HCT116 (cell line): ENCODE results near the gene NUP153. TPM values are rescaled to one million over a fixed set of nuclear protein-coding genes. Genes with fewer than 3 reads are reported as not detected.

Source experiments
- ATAC-seq: fragments of 200-7000 bp; cut with Tn5 transposase; 2 replicates; pipeline ENCODE4 v1.9.1; 2020; ENCODE audit warnings: mild to moderate bottlenecking, moderate library complexity
- BruUV-seq: library from RNA; stranded (reverse); fragments of 400-500 nt; replicated peaks from 2 replicates; lab custom pipeline; 2021; lab: Mats Ljungman, UMichigan
- CTCF ChIA-PET: fragments of 300-600 bp; sonication (Branson Sonifier 250); formaldehyde crosslinking; loops from one replicate; lab custom pipeline; 2021; ENCODE audit warnings: antibody characterized with exemption; lab: Charles Lee
- POLR2A ChIA-PET: fragments of 300-600, 350-600 bp; sonication (Branson Sonifier 250); formaldehyde crosslinking; loops from one replicate; lab custom pipeline; 2021; ENCODE audit warnings: antibody characterized with exemption; lab: Charles Lee
- RAD21 ChIA-PET, 2 experiments: fragments of 300-600 bp; sonication (Branson Sonifier 250); formaldehyde crosslinking; loops; one replicate each; lab custom pipeline; 2023; ENCODE audit warnings: low total read pairs in 2 of 2; ENCODE audit not compliant: uncharacterized antibody in 2 of 2, unreplicated experiment in 2 of 2, low non-redundant PET in 1 of 2; lab: Charles Lee
- DNase-seq: peaks from one replicate; pipeline ENCODE4 v3.0.0-alpha.2; 2010; ENCODE audit warnings: low read depth, low spot score
- H2AFZ ChIP-seq: fragments of 200-600 bp; shearing (Covaris generic), sonication (generic); 2 replicates; pipeline ENCODE4 v1.6.1; 2017; ENCODE audit warnings: low read depth, mixed run types, mixed read lengths, antibody characterized with exemption, low read length; ENCODE audit not compliant: poor library complexity, severe bottlenecking
- H3K27ac ChIP-seq: 2 replicates; pipeline ENCODE4 v1.5.1; 2012; ENCODE audit warnings: low read depth, low read length
- H3K27me3 ChIP-seq: fragments of 200-600 bp; sonication (generic); 2 replicates; pipeline ENCODE4 v1.6.1; 2016; ENCODE audit warnings: mixed run types, low read length, mixed read lengths; ENCODE audit not compliant: insufficient read depth
- H3K36me3 ChIP-seq, 2 experiments: fragments of 200-500 bp in 1 of 2; fragments of 200-600 bp in 1 of 2; sonication (Bioruptor generic) in 1 of 2; sonication (generic) in 1 of 2; 2 replicates each; pipeline versions ENCODE4 v1.5.1 to v1.6.1; 2014 to 2016; ENCODE audit warnings: low read length in 2 of 2, inconsistent platforms in 1 of 2, mixed read lengths in 1 of 2, mixed run types in 1 of 2; ENCODE audit not compliant: insufficient read depth in 2 of 2, control insufficient read depth in 1 of 2
- H3K4me1 ChIP-seq, 2 experiments: fragments of 200-600 bp in 1 of 2; sonication (generic) in 1 of 2; 2 replicates each; pipeline versions ENCODE4 v1.5.1 to v1.6.1; 2012 to 2017; ENCODE audit warnings: low read length in 2 of 2, inconsistent platforms in 1 of 2, mild to moderate bottlenecking in 1 of 2, mixed read lengths in 1 of 2, mixed run types in 1 of 2, moderate library complexity in 1 of 2; ENCODE audit not compliant: insufficient read depth in 2 of 2, control insufficient read depth in 1 of 2
- H3K4me2 ChIP-seq: fragments of 200-600 bp; sonication (generic); 2 replicates; pipeline ENCODE4 v1.6.1; 2017; ENCODE audit warnings: mixed run types, low read length, mixed read lengths
- H3K4me3 ChIP-seq, 2 experiments: fragments of 200-600 bp in 1 of 2; sonication (generic) in 1 of 2; replicated peaks in 1 of 2; 2 replicates each; pipeline ENCODE4 v1.5.1; 2011 to 2016; ENCODE audit warnings: low read length in 2 of 2, control low read depth in 1 of 2, low read depth in 1 of 2, mild to moderate bottlenecking in 1 of 2, mixed read lengths in 1 of 2, mixed run types in 1 of 2
- H3K79me2 ChIP-seq: fragments of 200-600 bp; sonication (generic); 2 replicates; pipeline ENCODE4 v1.6.1; 2017; ENCODE audit warnings: mild to moderate bottlenecking, mixed run types, low read length, moderate library complexity, mixed read lengths; ENCODE audit not compliant: insufficient read depth
- H3K9ac ChIP-seq: fragments of 200-600 bp; sonication (generic); 2 replicates; pipeline ENCODE4 v1.6.1; 2016; ENCODE audit warnings: low read length, mixed read lengths
- H3K9me2 ChIP-seq: fragments of 200-600 bp; sonication (generic), shearing (Covaris generic); 2 replicates; pipeline ENCODE4 v1.6.1; 2017; ENCODE audit warnings: mixed run types, mild to moderate bottlenecking, moderate library complexity; ENCODE audit not compliant: insufficient read depth
- H3K9me3 ChIP-seq, 2 experiments: fragments of 200-500 bp in 1 of 2; fragments of 200-600 bp in 1 of 2; sonication (Bioruptor generic) in 1 of 2; sonication (generic) in 1 of 2; 2 replicates each; pipeline ENCODE4 v1.6.1; 2014 to 2017; ENCODE audit warnings: low read length in 2 of 2, mixed read lengths in 2 of 2, inconsistent platforms in 1 of 2, low read depth in 1 of 2, mild to moderate bottlenecking in 1 of 2, mixed run types in 1 of 2, moderate library complexity in 1 of 2; ENCODE audit not compliant: control insufficient read depth in 1 of 2, insufficient read depth in 1 of 2
- H4K20me1 ChIP-seq: fragments of 200-600 bp; sonication (generic), shearing (Covaris generic); 2 replicates; pipeline ENCODE4 v1.6.1; 2017; ENCODE audit warnings: mixed run types, mild to moderate bottlenecking, moderate library complexity; ENCODE audit not compliant: insufficient read depth
- ATF3 ChIP-seq: IDR thresholded peaks from 2 replicates; pipeline ENCODE4 v1.6.1; 2012
- CEBPB ChIP-seq: IDR thresholded peaks from 2 replicates; pipeline ENCODE4 v1.6.1; 2012; ENCODE audit warnings: low read depth
- EGR1 ChIP-seq: IDR thresholded peaks from 2 replicates; pipeline ENCODE4 v1.6.1; 2012; ENCODE audit warnings: low read depth
- EZH2 ChIP-seq: fragments of 200-600 bp; sonication (generic); IDR thresholded peaks from 2 replicates; pipeline ENCODE4 v1.6.1; 2017; ENCODE audit warnings: antibody characterized with exemption, mixed run types
- EZH2phosphoT487 ChIP-seq: fragments of 200-600 bp; IDR thresholded peaks from 2 replicates; pipeline ENCODE4 v1.6.1; 2018; ENCODE audit warnings: antibody characterized with exemption, borderline replicate concordance
- FOSL1 ChIP-seq: IDR thresholded peaks from 2 replicates; pipeline ENCODE4 v1.6.1; 2012; ENCODE audit warnings: low read depth
- JUND ChIP-seq: IDR thresholded peaks from 2 replicates; pipeline ENCODE4 v1.6.1; 2012
- MAX ChIP-seq: IDR thresholded peaks from 2 replicates; pipeline ENCODE4 v1.6.1; 2012
- POLR2A ChIP-seq: IDR thresholded peaks from 2 replicates; pipeline ENCODE4 v1.7.0; 2011; ENCODE audit warnings: borderline replicate concordance; ENCODE audit not compliant: insufficient read depth, insufficient read length; ENCODE audit errors: extremely low read depth
- POLR2AphosphoS5 ChIP-seq: IDR thresholded peaks from 2 replicates; pipeline ENCODE4 v1.6.1; 2011; ENCODE audit warnings: mild to moderate bottlenecking, low read depth, low read length, moderate library complexity
- RAD21 ChIP-seq: IDR thresholded peaks from 2 replicates; pipeline ENCODE4 v1.6.1; 2012; ENCODE audit warnings: low read depth, mild to moderate bottlenecking
- SIN3A ChIP-seq: IDR thresholded peaks from 2 replicates; pipeline ENCODE4 v1.6.1; 2012; ENCODE audit warnings: low read depth
- SP1 ChIP-seq: IDR thresholded peaks from 2 replicates; pipeline ENCODE4 v1.6.1; 2012; ENCODE audit warnings: low read depth
- SRF ChIP-seq: IDR thresholded peaks from 2 replicates; pipeline ENCODE4 v1.6.1; 2012; ENCODE audit warnings: low read depth
- YY1 ChIP-seq: IDR thresholded peaks from 2 replicates; pipeline ENCODE4 v1.6.1; 2011; ENCODE audit warnings: low read length, low read depth, moderate library complexity, mild to moderate bottlenecking; ENCODE audit not compliant: insufficient replicate concordance; ENCODE audit errors: extremely low read depth
- ZBTB33 ChIP-seq: IDR thresholded peaks from 2 replicates; pipeline ENCODE4 v1.6.1; 2011; ENCODE audit warnings: mild to moderate bottlenecking, low read length, moderate library complexity; ENCODE audit not compliant: insufficient replicate concordance; ENCODE audit errors: extremely low read depth
- ZFX ChIP-seq: fragments of 450-650 bp; IDR thresholded peaks from 2 replicates; pipeline ENCODE4 v1.6.1; 2017
- intact Hi-C: fragments of 100-400 bp; cut with micrococcal nuclease; formaldehyde crosslinking; loops from 2 replicates; pipeline ENCODE4 v1.10.0; 2022
- total RNA-seq: library from RNA; stranded (reverse); gene quantifications from one replicate; pipeline ENCODE4 v1.2.1, GENCODE V29; 2021; ENCODE audit not compliant: unreplicated experiment
- TF ChIP-seq, protein P1 (sequence below), 3 experiments: fragments of 200-600 bp in 1 of 3; sonication (generic) in 1 of 3; IDR thresholded peaks in 2 of 3; conservative IDR thresholded peaks in 1 of 3; 2 replicates each; pipeline ENCODE4 v1.5.1; 2012 to 2017; ENCODE audit warnings: low read depth in 2 of 3, low read length in 2 of 3, antibody characterized with exemption in 1 of 3, borderline replicate concordance in 1 of 3, control low read depth in 1 of 3, mild to moderate bottlenecking in 1 of 3, mixed read lengths in 1 of 3, mixed run types in 1 of 3, moderate library complexity in 1 of 3; ENCODE audit not compliant: insufficient read depth in 1 of 3

Gene NUP153
- total RNA-seq, 1 experiment from 2014 or later = 51.6 TPM

DNA sequence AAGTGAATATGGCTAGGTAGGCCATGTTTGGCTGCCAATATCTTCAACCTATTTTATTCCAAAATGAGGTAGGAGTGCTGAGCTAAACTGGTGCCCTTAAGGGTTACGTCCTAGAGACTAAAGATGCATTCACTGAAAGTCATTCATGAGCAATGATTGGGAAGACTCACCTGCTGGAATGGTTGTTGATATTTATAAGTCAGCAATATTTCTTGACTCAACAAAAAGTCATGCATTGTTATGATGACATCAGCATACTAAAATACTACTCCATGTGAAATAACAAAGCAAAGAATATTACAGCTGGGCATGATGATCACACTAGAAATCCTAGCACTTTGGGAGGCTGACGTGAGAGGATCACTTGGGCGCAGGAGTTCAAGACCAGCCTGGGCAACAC, 17.6 kb upstream of the NUP153 start:
- no TSS peak for BruUV-seq
- H3K27me3 ChIP-seq = no peaks in the 10 kb centered on the region
- peaks cover 0 to 8% of the 10 kb centered on the region in 2 experiments; a peak in 1 of 4 replicates for H3K4me1 ChIP-seq
- ChIA-PET CTCF (no interaction called here), POLR2A (no interaction called here), RAD21 (no interaction called here)
- H3K9me3 ChIP-seq = no peaks in the 10 kb centered on the region
- no peak overlapping the region for H3K4me3 ChIP-seq
- DNase-seq (no peak), ATAC-seq (no peak)
- TF ChIP-seq CEBPB = no peak
- TF ChIP-seq EGR1 = no peak
- H3K9me2 ChIP-seq = no peaks in the 10 kb centered on the region
- no peak overlapping the region for H3K27ac ChIP-seq
- H3K79me2 ChIP-seq = no peaks in the 10 kb centered on the region
- H3K9ac ChIP-seq = no peak overlapping the region
- H4K20me1 ChIP-seq = no peaks in the 10 kb centered on the region
- H3K4me2 ChIP-seq = no peak overlapping the region
- H2AFZ ChIP-seq = no peak overlapping the region
- intact Hi-C loops = no loop called here
- no peaks in the 10 kb centered on the region for H3K36me3 ChIP-seq

GRCh38 chr6:17721671-17722070, 14.9 kb upstream of the NUP153 start:
- DNase-seq = no peak
- POLR2A ChIA-PET = interaction anchor here (0.6 kb wide), 1 partner anchor 33 kb away, joined by 3 read pairs; no protein-coding TSS in a partner anchor

More at GRCh38 chr6:17721671-17722070, 14.9 kb upstream of the NUP153 start:
- Histone ChIP-seq H3K27ac (no peak overlapping the region), H3K9me2 (no peaks in the 10 kb centered on the region), H4K20me1 (no peaks in the 10 kb centered on the region), H3K27me3 (no peaks in the 10 kb centered on the region), H3K79me2 (no peaks in the 10 kb centered on the region), H3K4me3 (no peak overlapping the region), H3K9me3 (no peaks in the 10 kb centered on the region), H3K4me2 (no peak overlapping the region), H3K36me3 (no peaks in the 10 kb centered on the region), H2AFZ (no peak overlapping the region), H3K4me1 (peaks cover 0 to 8% of the 10 kb centered on the region in 2 experiments; a peak in 1 of 4 replicates), H3K9ac (no peak overlapping the region)
- TF ChIP-seq, protein P1, sequence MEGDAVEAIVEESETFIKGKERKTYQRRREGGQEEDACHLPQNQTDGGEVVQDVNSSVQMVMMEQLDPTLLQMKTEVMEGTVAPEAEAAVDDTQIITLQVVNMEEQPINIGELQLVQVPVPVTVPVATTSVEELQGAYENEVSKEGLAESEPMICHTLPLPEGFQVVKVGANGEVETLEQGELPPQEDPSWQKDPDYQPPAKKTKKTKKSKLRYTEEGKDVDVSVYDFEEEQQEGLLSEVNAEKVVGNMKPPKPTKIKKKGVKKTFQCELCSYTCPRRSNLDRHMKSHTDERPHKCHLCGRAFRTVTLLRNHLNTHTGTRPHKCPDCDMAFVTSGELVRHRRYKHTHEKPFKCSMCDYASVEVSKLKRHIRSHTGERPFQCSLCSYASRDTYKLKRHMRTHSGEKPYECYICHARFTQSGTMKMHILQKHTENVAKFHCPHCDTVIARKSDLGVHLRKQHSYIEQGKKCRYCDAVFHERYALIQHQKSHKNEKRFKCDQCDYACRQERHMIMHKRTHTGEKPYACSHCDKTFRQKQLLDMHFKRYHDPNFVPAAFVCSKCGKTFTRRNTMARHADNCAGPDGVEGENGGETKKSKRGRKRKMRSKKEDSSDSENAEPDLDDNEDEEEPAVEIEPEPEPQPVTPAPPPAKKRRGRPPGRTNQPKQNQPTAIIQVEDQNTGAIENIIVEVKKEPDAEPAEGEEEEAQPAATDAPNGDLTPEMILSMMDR (IDR thresholded peaks at IDR 0.05 in 2 of 3, conservative IDR thresholded peaks at IDR 0.05 in 1 of 3; ENCODE audit: borderline replicate concordance in 1 of 3, insufficient read depth in 1 of 3, low read depth in 2 of 3, low read length in 2 of 3) = no peak
- TF ChIP-seq POLR2A (no peak), MAX (no peak), EZH2phosphoT487 (no peak), ATF3 (no peak), POLR2AphosphoS5 (no peak), JUND (no peak), SP1 (no peak), EZH2 (no peak), RAD21 (no peak), SRF (no peak), SIN3A (no peak), YY1 (no peak), ZFX (no peak), EGR1 (no peak), FOSL1 (no peak), ZBTB33 (no peak), CEBPB (no peak)
- no TSS peak for BruUV-seq
- ATAC-seq = no peak
- CTCF ChIA-PET = no interaction called here
- RAD21 ChIA-PET = no interaction called here
- intact Hi-C loops = no loop called here
